ENCODE results near the gene GFER. TPM values are rescaled to one million over a fixed set of nuclear protein-coding genes. Genes with fewer than 3 reads are reported as not detected.

The GFER gene
- total RNA-seq, 1 donor = 8.7 TPM

DNA sequence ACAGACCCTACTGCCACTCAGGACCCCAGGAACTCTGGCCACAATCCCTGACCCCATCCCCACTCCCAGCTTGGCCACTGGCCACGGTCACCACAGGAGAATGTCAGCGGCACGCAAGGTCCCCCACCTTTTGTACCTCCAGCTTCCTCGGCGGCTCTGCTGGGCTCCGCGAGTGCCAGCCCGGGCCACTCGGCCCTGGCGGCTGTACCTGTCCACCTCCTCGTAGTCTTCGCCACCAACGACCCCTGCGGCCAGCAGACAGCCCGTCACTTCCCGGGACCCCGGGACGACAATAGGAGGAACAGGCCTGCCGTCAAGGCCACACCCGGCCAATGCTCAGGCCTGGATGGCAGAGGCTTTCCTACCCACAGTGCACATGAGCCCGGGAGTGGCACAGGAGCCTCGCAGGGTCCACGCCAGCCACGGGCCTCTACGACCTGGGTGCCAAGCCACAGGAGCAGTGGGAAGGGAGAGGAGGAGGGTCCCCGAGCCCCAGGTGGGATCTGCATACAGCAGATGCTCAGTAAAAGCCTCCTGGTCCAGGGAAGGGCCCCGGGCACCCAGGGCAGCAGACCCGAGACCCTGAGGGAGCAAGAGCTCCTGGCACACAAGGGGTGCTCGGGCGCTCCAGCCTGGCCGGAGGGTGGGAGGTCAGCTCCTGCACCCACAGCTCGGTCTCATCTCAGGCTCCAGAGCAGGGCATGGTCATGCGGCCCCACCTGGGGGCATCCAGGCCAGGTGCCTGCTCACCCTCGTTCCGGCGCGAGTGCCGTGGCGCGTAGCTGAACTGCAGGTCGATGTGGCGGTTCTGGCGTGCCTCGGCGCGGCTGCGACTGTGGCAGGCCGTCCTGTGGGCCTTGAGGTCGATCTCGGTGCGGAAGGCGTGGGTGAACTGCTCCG lies 17.7 kb downstream of the GFER start:
- no peaks in the 10 kb centered on the region for H3K9me3 ChIP-seq (ENCODE audit: low read depth, low read length)
- H3K27ac ChIP-seq (ENCODE audit: low read depth, low read length) = no peak overlapping the region
- peaks cover 52% of the 10 kb centered on the region for H3K36me3 ChIP-seq (ENCODE audit: insufficient read depth, low read length)
- H3K4me3 ChIP-seq (ENCODE audit: insufficient read depth, low read length) = no peak overlapping the region
- H2AFZ ChIP-seq (ENCODE audit: low read length) = no peak overlapping the region
- H3K27me3 ChIP-seq (ENCODE audit: insufficient read depth, low read length) = no peaks in the 10 kb centered on the region
- peaks cover 57% of the 10 kb centered on the region for H3K79me2 ChIP-seq (ENCODE audit: insufficient read depth, low read length)
- peaks cover 6% of the 10 kb centered on the region for H3K4me1 ChIP-seq (ENCODE audit: insufficient read depth, low read length)
- no peak for TF ChIP-seq CTCF (IDR thresholded peaks at IDR 0.05; ENCODE audit: extremely low read depth, low read depth, low read length)
- peaks cover 48% of the 10 kb centered on the region for H4K20me1 ChIP-seq (ENCODE audit: insufficient read depth, low read length)
- no peak overlapping the region for H3K4me2 ChIP-seq (ENCODE audit: insufficient read depth, low read length)
- DNase-seq (ENCODE audit: insufficient read length, low spot score, missing footprints) = no peak

GRCh38 chr16:2002406-2003230 lies 18.6 kb downstream of the GFER start:
- no peak for TF ChIP-seq CTCF (IDR thresholded peaks at IDR 0.05; ENCODE audit: extremely low read depth, low read depth, low read length)
- Histone ChIP-seq H4K20me1 (ENCODE audit: insufficient read depth, low read length) (peaks cover 58% of the 10 kb centered on the region), H2AFZ (ENCODE audit: low read length) (no peak overlapping the region), H3K79me2 (ENCODE audit: insufficient read depth, low read length) (peaks cover 66% of the 10 kb centered on the region), H3K27me3 (ENCODE audit: insufficient read depth, low read length) (no peaks in the 10 kb centered on the region), H3K9me3 (ENCODE audit: low read depth, low read length) (no peaks in the 10 kb centered on the region), H3K4me2 (ENCODE audit: insufficient read depth, low read length) (no peak overlapping the region), H3K36me3 (ENCODE audit: insufficient read depth, low read length) (peaks cover 44% of the 10 kb centered on the region), H3K4me3 (ENCODE audit: insufficient read depth, low read length) (no peak overlapping the region), H3K27ac (ENCODE audit: low read depth, low read length) (no peak overlapping the region), H3K4me1 (ENCODE audit: insufficient read depth, low read length) (peaks cover 13% of the 10 kb centered on the region)
- DNase-seq (ENCODE audit: insufficient read length, low spot score, missing footprints) = no peak

GRCh38 chr16:2003231-2003826 lies 19.3 kb downstream of the GFER start:
- TF ChIP-seq CTCF (IDR thresholded peaks at IDR 0.05; ENCODE audit: extremely low read depth, low read depth, low read length) = no peak
- H3K79me2 ChIP-seq (ENCODE audit: insufficient read depth, low read length) = peaks cover 73% of the 10 kb centered on the region
- H3K9me3 ChIP-seq (ENCODE audit: low read depth, low read length) = no peaks in the 10 kb centered on the region
- no peak overlapping the region for H3K4me2 ChIP-seq (ENCODE audit: insufficient read depth, low read length)
- H4K20me1 ChIP-seq (ENCODE audit: insufficient read depth, low read length) = peaks cover 64% of the 10 kb centered on the region
- no peak for DNase-seq (ENCODE audit: insufficient read length, low spot score, missing footprints)
- peaks cover 20% of the 10 kb centered on the region for H3K4me1 ChIP-seq (ENCODE audit: insufficient read depth, low read length)
- no peaks in the 10 kb centered on the region for H3K27me3 ChIP-seq (ENCODE audit: insufficient read depth, low read length)
- no peak overlapping the region for H2AFZ ChIP-seq (ENCODE audit: low read length)
- H3K4me3 ChIP-seq (ENCODE audit: insufficient read depth, low read length) = no peak overlapping the region
- H3K36me3 ChIP-seq (ENCODE audit: insufficient read depth, low read length) = peaks cover 43% of the 10 kb centered on the region
- no peak overlapping the region for H3K27ac ChIP-seq (ENCODE audit: low read depth, low read length)

All from osteoblast (primary cell).